ENCODE results near the gene PRSS22.

PRSS22 gene

GRCh38 chr16:2827831-2828520 is 30.0 kb downstream of the PRSS22 start:
- no peak for DNase-seq

- DNase-seq, result no peak
Observed at GRCh38 chr16:2827374-2827791, 30.6 kb downstream of the PRSS22 start.

- no peak for DNase-seq
Observed at GRCh38 chr16:2826591-2827373, 31.2 kb downstream of the PRSS22 start.

DNA sequence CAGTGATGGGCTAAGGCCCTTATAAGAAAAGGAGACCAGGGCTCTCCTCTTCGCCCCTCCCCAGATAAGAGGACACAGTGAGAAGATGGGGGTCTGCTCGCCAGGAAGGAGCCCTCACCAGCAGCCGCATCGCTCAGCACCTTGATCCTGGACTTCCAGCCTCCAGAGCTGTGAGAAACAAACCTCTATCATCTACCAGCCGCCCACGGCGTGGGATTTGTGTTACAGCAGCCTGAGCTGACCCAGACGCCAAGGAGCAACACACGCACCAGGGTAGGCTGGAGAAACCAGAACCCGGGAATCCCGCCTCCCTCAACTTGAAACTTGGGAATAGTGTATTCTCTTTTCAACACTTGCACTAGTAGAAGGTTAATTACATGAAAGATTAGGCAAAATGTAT is 32.1 kb downstream of the PRSS22 start:
- no peak for DNase-seq

DNA sequence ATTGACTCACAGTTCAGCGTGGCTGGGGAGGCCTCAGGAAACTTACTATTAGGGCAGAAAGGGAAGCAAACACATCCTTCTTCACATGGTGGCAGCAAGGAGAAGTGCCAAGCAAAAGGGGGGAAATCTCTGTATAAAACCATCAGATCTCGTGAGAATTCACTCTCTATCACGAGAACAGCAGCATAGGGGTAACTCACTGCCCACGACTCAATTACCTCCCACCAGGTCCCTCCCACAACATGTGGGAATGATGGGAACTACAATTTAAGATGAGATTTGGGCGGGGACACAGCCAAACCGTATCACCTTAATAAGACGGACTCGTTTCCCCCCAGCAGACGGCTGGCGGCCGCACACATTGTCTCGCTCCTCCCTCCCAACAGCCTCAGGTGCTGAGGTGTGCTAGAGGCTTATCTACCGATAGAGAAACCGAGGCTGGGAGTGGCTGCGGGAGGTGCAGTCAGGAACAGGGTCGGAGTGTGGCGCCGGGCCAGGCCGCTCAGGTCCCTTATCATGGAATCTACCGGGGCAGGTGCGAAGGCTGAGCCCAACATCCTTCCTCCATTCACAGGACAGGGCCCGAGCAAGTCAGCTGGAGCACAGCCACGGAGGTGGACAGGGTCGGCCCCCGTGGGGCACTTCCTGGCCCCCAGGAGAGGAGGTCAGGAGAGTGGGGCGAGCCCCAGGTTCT is 32.8 kb downstream of the PRSS22 start:
- no peak for DNase-seq

DNA sequence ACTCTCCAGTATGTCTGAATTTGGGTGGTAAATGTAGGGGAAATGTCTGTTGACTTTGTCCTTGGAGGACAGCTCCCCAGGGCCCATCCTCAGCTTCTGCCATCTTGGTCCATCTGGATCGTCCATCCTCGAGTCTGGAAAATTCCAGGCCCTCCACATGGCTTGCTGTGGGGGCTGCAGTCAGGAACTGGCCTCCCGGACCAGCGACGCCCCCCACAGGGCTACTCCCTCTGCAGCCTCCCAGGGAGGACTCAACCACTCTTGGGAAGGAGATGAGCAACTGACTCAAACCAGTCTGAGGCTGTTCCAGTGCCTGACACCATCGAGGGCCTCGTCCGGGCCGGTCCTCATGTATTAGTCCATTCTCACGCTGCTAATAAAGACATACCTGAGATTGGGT is 33.3 kb downstream of the PRSS22 start:
- DNase-seq, result no peak

DNA sequence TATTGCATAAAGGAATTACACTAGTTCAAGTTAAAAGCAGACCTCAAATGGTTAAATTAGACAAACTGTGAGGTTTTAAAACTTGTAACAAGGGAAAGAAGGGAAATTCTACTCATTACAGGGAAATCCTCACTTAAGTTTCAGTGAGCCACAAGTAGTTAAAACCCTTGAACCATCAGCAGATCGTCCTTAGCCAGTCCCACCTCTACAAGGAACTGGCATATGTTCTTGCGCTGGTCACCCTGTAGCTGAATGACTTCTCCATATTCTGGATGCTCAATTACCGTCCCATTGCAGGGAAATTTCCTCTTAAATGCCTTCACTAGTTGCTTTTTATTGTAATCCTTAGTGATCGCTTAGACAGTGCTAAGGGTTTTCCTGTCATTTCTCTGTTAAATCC is 35.5 kb downstream of the PRSS22 start:
- DNase-seq, result no peak

GRCh38 chr16:2822158-2822495 is 35.8 kb downstream of the PRSS22 start:
- DNase-seq, result no peak

DNA sequence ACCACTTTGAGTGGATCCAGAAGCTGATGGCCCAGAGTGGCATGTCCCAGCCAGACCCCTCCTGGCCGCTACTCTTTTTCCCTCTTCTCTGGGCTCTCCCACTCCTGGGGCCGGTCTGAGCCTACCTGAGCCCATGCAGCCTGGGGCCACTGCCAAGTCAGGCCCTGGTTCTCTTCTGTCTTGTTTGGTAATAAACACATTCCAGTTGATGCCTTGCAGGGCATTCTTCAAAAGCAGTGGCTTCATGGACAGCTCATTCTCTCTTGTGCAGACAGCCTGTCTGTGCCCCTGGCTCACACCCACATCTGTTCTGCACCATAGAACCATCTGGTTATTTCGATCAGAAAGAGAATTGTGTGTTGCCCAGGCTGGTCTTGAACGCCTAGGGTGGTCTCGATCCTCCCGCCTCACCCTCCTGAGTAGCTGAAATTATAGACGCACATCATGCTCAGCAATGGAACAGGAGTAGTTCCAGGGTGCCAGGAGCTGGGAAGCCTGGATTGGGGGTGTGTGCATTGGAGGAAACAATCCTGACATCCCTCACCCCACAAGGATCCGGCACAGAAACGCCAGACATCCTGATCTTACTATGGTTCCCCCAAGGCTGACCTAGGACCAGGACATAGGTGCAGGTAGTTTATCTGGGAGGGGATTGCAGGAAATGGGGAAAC is 36.3 kb downstream of the PRSS22 start:
- DNase-seq, result no peak

- DNase-seq, result no peak
Observed at GRCh38 chr16:2820836-2821486, 37.0 kb downstream of the PRSS22 start.

DNA sequence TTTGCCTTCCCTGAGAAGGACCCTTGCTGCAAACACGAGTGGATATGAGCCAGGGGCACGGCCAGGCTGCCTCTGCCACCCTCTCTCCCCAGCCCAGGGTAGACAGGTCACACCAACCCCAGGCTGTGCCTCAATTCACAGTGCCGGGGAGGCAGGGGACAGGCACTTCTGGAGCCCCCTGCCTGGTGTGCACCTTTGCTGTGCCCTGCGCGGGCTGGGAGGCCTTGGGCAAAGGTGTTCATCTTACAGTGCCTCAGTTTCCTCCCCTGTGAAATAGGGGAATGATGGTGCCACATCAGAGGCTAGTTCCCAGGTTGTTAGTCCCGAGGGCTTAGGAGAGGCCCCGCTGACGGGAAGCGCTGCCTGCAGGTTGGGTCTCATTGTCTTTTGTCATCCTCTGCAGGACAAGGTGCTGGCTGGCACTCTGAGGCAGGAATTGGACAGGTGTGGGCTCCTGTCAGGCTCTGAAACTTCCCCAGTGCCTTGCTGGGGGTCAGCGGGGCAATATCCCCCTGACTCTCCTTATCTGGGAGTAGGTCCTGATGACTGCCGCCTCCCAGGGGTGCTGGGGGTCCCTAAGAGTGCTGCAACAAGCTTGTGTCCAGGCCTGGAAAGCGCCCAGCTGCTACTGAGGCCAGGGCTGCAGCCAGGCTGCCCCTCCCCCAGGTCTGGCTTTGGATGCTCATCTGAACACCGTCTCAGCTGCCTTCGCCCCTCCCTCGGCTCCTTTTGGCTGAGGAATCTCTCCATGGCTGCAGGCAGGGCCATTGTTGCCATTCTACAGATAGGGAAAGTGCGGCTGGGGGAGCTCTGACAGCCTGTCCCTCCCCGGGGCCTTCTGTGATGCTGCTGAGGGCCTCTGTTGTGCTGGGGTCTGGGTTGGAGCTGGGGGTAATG is 37.8 kb downstream of the PRSS22 start:
- DNase-seq, result no peak

DNA sequence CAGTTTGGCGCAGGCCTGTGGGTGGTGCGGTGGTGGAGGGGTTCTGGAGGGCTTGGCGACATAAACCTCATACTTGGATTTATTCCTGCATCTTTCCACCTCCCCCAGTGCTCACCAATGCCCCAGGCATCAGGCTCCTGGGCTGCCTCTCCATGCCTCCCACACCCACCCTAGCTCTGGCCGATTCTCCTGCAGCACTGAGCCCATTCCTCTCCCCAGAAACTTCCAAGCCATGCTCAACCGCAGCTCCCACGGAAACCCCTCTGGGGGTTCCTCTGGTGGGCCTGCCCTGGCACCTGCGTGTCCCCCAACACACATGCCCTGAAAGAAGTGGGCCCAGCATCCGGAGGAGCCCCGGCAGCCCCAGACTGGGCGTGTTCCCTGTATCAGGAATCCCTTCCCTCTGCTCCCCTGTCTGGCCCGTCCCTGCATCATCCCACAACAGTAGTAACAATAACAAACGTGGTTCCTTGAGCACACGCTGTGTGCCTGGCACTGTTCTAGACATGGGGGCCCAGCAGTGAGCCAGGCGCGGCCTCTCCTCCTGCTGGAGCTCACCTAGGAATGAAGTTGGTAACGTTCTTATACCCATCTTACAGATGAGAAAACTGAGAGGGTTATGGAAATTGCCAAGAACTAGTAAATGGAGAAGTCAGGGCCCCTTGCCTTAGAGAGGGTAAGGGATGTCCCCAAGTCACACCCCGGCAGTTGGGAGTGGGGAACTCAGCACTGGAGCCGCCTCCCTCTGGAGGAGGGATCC is 38.6 kb downstream of the PRSS22 start:
- no peak for DNase-seq

- no peak for DNase-seq
Observed at GRCh38 chr16:2818272-2818876, 39.6 kb downstream of the PRSS22 start.

DNA sequence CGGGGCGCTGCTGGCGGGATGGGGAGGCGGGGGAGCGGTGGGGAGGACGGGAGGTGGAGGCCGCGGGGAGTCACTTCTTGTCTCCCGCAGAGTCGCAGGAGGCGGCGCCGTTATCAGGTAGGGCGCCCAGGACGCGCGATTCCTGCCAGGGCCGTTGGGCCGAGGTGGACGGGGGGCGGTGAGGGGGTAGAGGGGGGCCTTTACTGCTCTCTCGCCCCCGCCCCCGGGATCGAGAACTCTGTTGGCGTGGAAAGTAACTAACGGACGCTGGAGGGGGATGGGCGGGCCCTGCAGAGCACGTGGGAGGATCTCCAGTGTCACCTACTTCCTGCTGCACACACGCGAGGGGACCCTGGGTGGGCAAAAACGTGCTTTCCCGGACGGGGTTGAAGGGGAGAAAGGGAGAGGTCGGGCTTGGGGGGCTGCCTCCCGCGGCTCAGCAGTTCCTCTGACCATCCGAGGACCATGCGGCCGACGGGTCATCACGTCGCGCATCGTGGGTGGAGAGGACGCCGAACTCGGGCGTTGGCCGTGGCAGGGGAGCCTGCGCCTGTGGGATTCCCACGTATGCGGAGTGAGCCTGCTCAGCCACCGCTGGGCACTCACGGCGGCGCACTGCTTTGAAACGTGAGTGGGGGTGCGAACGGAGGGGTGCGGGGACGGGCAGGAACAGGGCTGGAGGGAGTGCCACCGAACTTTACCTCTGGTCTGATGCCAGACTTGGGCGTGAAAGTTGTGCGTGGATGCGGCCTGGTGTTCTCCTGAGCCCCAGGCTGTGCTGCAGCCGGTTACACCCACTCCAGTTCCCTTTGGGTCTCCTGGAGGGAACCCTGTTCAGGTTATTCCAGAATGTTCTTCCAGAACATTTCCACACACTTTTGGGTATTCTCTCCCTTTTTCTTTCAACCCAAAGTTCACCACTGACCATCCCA is 40.4 kb downstream of the PRSS22 start:
- no peak for DNase-seq

DNA sequence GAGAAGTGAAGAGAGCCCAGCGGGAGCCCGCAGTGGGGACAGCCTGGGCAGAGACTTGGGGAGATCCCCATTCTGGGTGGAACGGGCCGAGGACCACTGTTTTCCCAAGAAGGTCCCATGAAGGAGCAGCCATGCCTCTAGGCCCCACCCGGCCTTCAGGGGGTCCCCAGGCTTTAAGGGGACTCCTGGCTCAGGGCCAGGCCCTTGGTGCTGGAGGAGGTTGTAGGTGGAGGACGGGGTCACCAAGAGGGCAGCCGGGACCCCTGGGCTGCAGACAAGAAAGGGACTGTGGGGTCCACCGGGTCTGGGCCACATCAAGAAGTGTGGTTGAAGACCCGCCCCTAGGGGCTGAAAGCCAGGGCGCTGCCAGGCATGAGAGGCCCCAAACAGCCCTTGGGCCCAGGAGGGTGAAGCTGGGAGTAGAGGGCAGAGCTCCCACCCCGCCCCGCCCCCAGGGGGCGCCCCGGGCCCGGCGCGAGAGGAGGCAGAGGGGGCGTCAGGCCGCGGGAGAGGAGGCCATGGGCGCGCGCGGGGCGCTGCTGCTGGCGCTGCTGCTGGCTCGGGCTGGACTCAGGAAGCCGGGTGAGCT is 41.1 kb downstream of the PRSS22 start, which contains the start of gene PRSS21:
Gene PRSS21 (plus strand): TSS at position 487 of the 589 bp plus-strand sequence. CDS start 32 bp downstream, at position 519.
- peak; percentile 9 for DNase-seq

DNA sequence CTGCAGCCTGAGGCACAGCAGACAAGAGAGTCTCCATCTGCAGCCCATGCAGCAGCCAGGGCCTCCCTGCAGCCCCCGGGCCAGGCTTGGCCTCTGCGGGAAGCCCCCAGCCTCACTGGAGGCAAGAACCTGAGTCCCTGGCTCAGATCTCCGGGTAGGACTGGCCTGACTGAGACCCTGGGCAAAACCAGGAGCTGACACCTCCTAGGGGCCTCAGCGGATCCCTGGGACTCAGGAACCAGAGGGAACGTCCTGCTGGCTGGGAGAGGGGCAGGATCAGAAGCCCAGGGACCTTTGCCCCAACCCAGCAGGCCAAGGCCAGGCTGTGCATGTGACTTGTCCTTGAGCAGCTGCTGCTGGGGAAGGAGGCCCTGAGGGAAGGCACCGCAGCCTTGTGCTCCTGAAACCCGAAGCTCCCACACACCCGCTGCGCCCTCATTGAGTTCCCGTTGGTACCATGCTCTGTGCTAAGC is 42.6 kb downstream of the PRSS22 start:
- DNase-seq, result no peak

DNA sequence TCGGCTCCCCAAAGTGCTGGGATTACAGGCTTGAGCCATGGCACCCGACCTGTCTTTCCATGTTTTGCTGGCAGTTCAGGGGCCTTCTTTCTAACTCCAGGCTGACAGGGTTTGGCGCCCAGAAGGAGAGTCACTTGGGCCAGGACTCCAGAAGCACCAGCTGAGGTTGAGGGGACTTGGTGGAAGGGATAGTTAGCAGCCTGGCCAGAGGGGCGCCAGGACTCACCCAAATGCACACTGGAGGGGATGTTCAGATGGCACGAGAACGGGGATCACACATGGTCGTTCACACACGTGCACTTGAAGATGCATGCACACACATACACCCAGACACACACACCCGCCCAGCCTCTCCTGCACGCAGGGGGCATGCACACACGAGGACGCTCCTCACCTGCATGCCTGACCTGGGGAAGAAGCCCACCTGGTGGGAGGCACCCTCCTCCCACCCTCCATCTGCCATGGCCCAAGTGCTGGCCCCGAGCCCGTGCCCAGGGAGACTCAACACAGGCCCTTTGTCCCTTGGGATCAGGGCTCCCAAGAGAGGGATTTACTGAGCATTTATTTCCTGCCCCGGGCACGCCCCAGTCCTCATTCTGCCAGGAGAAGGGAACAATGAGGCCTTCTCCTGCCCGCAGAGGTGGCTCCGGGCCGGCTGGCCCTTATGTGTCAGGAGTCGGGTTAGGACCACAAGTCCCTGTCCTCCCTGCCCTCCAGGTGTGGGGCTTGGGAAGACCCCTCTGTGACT is 43.2 kb downstream of the PRSS22 start:
- no peak for DNase-seq

- DNase-seq, result no peak
Observed at GRCh38 chr16:2813771-2814221, 44.2 kb downstream of the PRSS22 start.

Data from activated CD4-positive, alpha-beta T cell treated with anti-CD3 and anti-CD28 coated beads, Interleukin-2, amount 50 U/mL, for 1 hour (primary cell).